SU-DHL-6 (cell line): ENCODE measurements around the gene MGME1.

Experiments used
- H2AFZ ChIP-seq: fragments of 200-600 bp; sonication (generic); 2 replicates; pipeline ENCODE4 v1.6.1; 2014; ENCODE audit warnings: low read depth, mild to moderate bottlenecking, moderate library complexity, mixed read lengths, antibody characterized with exemption, low read length; ENCODE audit not compliant: severe bottlenecking
- H3F3A ChIP-seq: fragments of 200-600 bp; shearing (Covaris generic); 2 replicates; pipeline ENCODE4 v1.6.0; 2016; ENCODE audit warnings: antibody characterized with exemption, mild to moderate bottlenecking; ENCODE audit not compliant: insufficient read depth
- H3K27ac ChIP-seq: fragments of 200-600 bp; sonication (generic); 2 replicates; pipeline ENCODE4 v1.5.1; 2016; ENCODE audit warnings: low read depth, mild to moderate bottlenecking, low read length, moderate library complexity, mixed read lengths
- H3K27me3 ChIP-seq: fragments of 200-600 bp; sonication (generic), shearing (Covaris generic); 2 replicates; pipeline ENCODE4 v1.6.0; 2014; ENCODE audit warnings: mild to moderate bottlenecking, low read length
- H3K36me3 ChIP-seq: fragments of 200-600 bp; sonication (generic); 2 replicates; pipeline ENCODE4 v1.6.1; 2014; ENCODE audit warnings: mild to moderate bottlenecking, low read length, mixed read lengths
- H3K4me2 ChIP-seq: fragments of 300-600, 200-600 bp; shearing (Covaris generic), sonication (generic); 2 replicates; pipeline ENCODE4 v1.6.0; 2014; ENCODE audit warnings: low read length, low read depth, mild to moderate bottlenecking; ENCODE audit not compliant: poor library complexity, severe bottlenecking
- H3K4me3 ChIP-seq: fragments of 200-600 bp; sonication (generic); 2 replicates; pipeline ENCODE4 v1.5.1; 2014; ENCODE audit warnings: antibody characterized with exemption, low read length, mild to moderate bottlenecking, mixed read lengths; ENCODE audit not compliant: insufficient read depth, poor library complexity, severe bottlenecking
- H3K79me2 ChIP-seq: fragments of 200-600 bp; sonication (generic); 2 replicates; pipeline ENCODE4 v1.6.1; 2014; ENCODE audit warnings: mild to moderate bottlenecking, low read length, moderate library complexity; ENCODE audit not compliant: insufficient read depth
- H3K9ac ChIP-seq: fragments of 200-600 bp; sonication (generic); 2 replicates; pipeline ENCODE4 v1.7.0; 2014; ENCODE audit warnings: mild to moderate bottlenecking, low read length
- H3K9me2 ChIP-seq: fragments of 200-600 bp; sonication (generic); replicated peaks from 2 replicates; pipeline ENCODE4 v1.6.1; 2014; ENCODE audit warnings: low read length; ENCODE audit not compliant: insufficient read depth
- H3K9me3 ChIP-seq: fragments of 200-600 bp; sonication (generic); 2 replicates; pipeline ENCODE4 v1.6.1; 2014; ENCODE audit warnings: low read length, mixed read lengths; ENCODE audit not compliant: insufficient read depth
- H4K20me1 ChIP-seq: fragments of 200-600 bp; sonication (generic); 2 replicates; pipeline ENCODE4 v1.6.1; 2014; ENCODE audit warnings: low read depth, mild to moderate bottlenecking, antibody characterized with exemption, low read length, moderate library complexity, mixed read lengths
- CTCF ChIP-seq: fragments of 200-600 bp; sonication (generic); IDR thresholded peaks from one replicate; pipeline ENCODE4 v1.5.1; 2017; ENCODE audit warnings: antibody characterized with exemption, mild to moderate bottlenecking, low read length, moderate library complexity; ENCODE audit not compliant: insufficient read depth, poor library complexity, severe bottlenecking
- EZH2phosphoT487 ChIP-seq: fragments of 200-600 bp; sonication (generic), shearing (Covaris generic); conservative IDR thresholded peaks from 2 replicates; pipeline ENCODE4 v1.6.1; 2018; ENCODE audit warnings: mild to moderate bottlenecking, antibody characterized with exemption, low read length, moderate library complexity, mixed read lengths

Gene MGME1

GRCh38 chr20:17935186-17935585 lies 33.6 kb upstream of the MGME1 start:
- Histone ChIP-seq H4K20me1 (no peaks in the 10 kb centered on the region), H3K36me3 (no peaks in the 10 kb centered on the region), H3K4me2 (no peak overlapping the region), H3F3A (peaks cover 16% of the 10 kb centered on the region), H3K4me3 (no peak overlapping the region), H3K27me3 (no peaks in the 10 kb centered on the region), H3K79me2 (no peaks in the 10 kb centered on the region), H3K9me3 (no peaks in the 10 kb centered on the region), H3K9ac (no peak overlapping the region), H3K9me2 (no peaks in the 10 kb centered on the region), H3K27ac (no peak overlapping the region), H2AFZ (no peak overlapping the region)
- TF ChIP-seq EZH2phosphoT487 (no peak), CTCF (no peak)

GRCh38 chr20:17935761-17936160 lies 33.1 kb upstream of the MGME1 start:
- Histone ChIP-seq H3K36me3 (no peaks in the 10 kb centered on the region), H4K20me1 (no peaks in the 10 kb centered on the region), H2AFZ (no peak overlapping the region), H3K4me2 (no peak overlapping the region), H3K79me2 (no peaks in the 10 kb centered on the region), H3K9ac (no peak overlapping the region), H3K4me3 (no peak overlapping the region), H3K9me3 (no peaks in the 10 kb centered on the region), H3K9me2 (no peaks in the 10 kb centered on the region), H3F3A (peaks cover 22% of the 10 kb centered on the region), H3K27me3 (no peaks in the 10 kb centered on the region), H3K27ac (no peak overlapping the region)
- TF ChIP-seq EZH2phosphoT487 (no peak), CTCF (no peak)

- TF ChIP-seq CTCF: no peak
- no peak for TF ChIP-seq EZH2phosphoT487
- Histone ChIP-seq H3K9me3 (no peaks in the 10 kb centered on the region), H3K4me3 (no peak overlapping the region), H3K27me3 (no peaks in the 10 kb centered on the region), H3K9me2 (no peaks in the 10 kb centered on the region), H4K20me1 (0 out of 2 replicates have a peak, but pooled peaks cover 2% of the 10 kb centered on the region), H3K79me2 (no peaks in the 10 kb centered on the region), H3K36me3 (no peaks in the 10 kb centered on the region), H3F3A (peaks cover 28% of the 10 kb centered on the region), H3K9ac (no peak overlapping the region), H2AFZ (no peak overlapping the region), H3K4me2 (no peak overlapping the region), H3K27ac (no peak overlapping the region)
Observed at GRCh38 chr20:17936286-17936760, 32.5 kb upstream of the MGME1 start.
